ENCODE measurements around the gene CPNE9.

CPNE9 gene

DNA sequence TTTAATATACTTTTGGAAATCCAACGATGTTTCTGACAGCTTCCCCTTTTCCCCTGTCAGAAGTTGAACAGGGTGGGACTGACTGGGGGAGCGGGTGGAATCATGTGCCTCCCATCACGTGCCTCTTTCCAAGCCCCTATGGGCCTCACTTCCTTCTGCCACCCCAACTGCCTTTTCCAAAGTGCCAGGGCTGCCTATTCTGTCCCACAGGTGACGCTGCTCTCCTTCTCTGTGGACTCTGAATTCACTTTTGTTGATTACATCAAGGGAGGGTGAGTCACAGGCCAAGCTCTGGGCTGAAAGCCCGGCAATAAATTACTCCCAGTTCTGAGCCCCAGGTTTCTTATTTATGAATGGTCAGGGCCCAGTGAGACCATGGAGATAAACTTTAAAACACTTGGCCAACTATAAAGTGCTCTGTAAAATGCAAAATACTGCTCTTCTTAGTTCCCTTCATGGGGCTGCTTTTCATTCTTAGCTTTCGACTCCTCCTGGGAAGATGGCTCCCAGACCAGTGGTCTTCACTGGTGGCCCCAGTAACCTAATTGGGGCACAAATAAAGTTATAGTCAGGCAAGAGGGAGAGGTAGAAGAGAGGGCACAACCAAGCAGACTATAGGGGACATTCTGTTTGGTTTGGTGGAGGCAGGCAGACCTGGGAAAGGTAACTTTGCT is 12.3 kb downstream of the CPNE9 start:
- peak; percentile 45 for DNase-seq (ENCODE audit: low read depth, low spot score)

DNA sequence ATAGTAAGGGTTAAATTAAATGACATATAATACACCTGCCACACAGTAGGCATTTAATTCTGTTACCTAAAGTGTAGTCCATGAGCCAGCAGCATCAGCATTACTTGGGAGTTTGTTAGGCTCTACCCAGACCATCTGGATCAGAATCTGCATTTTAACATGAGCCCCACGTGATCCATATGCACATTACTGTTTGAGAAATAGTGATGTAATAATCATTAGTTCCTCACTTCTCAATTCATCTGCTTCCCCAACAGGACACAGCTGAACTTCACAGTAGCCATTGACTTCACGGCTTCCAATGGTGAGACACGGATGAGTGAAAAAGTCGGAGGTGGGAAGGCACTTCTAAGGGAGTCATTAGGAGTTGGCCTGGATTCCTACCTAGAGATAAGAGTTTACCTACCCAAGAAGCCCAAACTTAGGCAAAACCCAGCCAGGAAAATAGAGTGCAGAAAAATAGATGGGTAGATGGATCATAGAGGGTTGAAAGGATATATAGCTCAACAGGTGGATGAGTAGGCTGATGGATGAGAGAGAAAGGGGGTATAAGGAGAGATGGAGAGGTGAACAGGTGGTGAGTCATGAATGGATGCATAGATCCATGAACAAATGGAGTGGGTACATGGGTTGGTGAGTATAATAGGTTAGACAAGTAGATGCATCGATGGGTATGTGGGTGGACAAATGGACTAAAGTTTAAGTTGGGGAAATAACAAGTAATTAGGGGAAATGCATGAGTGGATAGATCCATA is 13.3 kb downstream of the CPNE9 start:
- no peak for DNase-seq (ENCODE audit: low read depth, low spot score)

DNA sequence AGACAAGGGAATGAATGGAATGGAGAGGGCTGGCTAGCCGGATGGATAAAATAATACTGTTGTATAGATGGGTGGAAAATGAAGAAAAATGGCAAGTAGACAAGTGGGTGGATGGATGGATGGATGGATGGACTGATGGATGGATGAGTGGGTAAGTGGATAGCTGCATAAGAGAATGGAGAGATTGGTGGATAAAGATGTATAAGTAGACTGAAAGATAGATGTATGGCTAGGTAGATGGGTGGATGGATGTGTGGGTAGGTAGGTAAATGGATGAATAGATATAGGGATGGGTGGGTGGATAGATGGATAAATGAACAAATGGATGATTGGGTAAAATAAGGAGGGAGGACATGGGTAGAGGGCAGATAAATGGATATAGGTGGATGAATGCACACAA is 13.9 kb downstream of the CPNE9 start:
- DNase-seq (ENCODE audit: low read depth, low spot score) = no peak

DNA sequence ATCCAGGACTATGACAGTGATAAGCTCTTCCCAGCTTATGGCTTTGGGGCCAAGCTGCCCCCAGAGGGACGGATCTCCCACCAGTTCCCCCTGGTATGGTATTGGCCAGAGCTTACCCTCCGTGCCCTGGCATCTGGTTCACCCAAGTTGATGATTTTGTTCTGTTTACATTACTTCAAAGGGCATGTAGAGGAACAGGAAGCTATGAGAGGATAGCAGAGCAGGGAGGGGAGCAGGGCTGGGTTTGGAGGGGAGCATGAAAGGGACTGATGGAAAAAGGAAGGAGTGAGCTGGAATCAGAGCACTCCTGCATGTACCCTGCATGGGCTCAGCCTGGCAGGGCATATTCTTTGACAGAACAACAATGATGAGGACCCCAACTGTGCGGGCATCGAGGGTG is 14.5 kb downstream of the CPNE9 start:
- DNase-seq (ENCODE audit: low read depth, low spot score) = no peak

DNA sequence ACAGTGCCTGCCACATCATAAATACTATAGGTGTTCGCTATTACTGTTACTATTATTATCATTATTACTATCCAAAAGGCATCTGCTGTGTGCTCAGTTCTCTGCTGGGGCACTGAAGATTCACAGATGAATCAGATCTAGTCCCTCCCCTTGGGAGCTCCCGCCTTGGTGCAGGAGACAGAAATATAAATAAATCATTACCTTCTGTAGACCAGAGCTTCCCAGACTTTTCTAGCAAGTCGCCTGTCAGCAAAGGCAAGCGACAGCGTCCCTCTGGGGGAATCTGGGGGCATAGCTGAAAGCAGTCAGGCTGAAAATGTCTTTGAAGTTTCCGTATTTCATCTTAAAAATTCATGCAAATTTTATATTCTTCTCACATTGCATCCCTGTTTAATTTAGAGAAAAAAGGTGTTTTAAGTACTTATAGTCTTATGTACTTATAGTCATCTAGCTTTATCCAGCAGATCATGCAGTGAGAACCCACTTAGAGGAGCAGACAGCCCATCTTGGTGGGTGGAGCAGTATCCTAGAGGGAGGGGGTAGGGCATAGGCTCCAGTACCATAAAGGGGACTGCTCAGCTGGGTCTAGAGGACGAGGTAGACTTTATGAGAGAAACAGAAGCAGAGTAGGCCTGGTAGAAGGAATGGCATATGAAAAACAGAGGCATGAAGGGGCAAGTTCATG is 17.5 kb downstream of the CPNE9 start:
- DNase-seq (ENCODE audit: low read depth, low spot score) = no peak

DNA sequence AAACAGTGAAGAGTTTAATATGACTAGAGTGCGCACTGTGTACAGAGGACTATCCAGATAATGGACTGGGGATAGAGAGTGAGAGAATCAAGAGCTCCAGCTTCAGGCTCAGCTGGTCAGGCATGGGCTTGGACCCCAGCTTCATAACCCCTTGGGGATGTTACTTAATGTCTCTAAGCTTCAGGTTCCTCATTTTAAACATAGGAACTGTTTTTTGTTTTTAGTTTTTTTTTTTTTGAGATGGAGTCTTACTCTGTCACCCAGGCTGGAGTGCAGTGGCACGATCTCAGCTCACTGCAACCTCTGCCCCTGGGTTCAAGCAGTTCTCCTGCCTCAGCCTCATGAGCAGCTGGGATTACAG is 18.0 kb downstream of the CPNE9 start:
- no peak for DNase-seq (ENCODE audit: low read depth, low spot score)

DNA sequence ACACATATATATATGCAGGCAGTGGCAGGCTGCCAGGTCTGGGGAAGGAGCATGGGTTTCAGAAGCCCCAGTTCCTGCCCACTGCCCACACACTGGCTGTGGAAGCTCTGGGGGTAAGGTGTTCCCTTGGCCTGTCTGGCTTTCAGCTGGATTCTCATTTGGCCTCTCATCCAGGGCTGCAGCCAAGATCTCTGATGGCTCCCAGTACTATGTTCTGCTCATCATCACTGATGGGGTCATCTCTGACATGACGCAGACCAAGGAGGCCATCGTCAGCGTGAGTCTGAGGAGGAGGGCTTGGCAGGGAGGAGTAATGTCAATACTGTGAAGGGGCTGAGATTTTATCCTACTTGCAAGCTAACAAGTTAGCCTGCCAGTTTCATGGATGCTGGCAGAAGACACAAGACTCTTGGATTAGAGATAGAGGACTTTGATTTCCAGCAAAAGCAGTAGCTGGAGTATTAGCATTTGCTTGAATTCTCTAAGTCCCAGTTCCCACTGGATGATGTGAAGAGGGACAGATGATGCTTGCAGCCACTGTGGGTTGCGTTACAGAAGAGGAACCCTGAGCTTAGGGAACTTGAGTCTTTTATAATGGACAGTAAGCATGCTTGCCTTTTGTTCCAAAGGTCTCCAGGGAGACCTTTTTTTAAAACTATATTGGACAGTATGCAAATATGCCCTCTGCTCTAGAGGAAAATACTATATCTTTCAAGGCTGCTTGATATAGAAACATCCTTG is 22.3 kb downstream of the CPNE9 start:
- DNase-seq (ENCODE audit: low read depth, low spot score) = no peak

DNA sequence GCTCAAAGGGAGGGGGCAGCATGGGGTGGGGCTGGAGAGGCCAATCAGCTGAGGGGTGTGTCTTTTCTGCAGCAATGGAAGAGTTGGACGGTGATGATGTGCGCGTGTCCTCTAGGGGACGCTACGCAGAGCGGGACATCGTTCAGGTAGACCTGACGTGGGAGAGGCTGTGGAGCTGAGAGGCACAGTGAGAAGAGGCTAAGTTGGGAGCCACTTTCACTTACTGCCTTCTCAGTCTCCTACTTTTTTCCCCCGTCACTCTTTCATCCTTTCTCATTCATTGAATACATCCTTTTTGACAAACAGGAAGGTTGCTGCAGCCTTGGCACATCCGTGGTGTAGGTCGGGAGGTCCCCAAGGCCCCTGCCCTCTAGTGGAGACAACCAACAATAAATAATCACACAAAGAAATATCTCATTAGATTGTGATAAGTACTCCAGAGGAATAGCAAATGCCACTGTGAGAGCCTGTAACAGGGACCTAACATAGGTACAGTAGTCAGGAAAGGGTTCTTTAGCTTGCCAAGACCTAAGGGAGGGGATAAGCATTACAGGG is 23.5 kb downstream of the CPNE9 start:
- no peak for DNase-seq (ENCODE audit: low read depth, low spot score)

DNA sequence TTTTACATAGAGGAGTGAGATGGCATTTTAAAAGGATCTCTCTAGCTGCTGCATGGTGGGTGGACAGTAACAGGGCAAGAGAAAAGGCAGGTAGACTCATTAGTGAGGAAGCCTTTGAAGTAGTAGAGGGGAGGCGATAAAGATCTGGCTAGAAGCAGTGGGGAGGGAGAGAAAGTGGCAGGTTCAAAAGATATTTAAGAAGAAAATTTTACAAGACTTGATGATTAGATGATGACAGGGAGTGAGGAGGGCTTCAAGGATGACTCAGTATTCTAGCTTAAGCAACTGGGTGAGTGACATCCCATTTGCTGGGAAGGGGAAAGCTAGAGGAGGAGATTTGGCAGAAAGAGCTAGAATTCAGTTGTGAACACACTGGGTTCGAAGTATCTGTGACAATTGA is 24.1 kb downstream of the CPNE9 start:
- DNase-seq (ENCODE audit: low read depth, low spot score) = no peak

DNA sequence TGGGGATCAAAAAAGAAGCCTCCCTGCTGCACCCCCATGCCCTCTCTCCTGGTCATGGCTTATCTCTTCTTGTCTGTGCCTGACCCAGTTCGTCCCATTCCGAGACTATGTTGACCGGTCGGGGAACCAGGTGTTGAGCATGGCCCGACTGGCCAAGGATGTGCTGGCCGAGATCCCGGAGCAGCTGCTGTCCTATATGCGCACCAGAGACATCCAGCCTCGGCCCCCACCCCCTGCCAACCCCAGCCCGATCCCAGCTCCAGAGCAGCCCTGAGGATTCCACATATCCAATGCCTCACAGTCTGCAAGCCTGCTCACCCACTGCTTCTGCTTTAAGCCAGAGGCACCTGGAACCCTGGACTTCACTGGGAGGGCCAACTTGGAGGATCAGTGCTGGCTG is 25.8 kb downstream of the CPNE9 start:
- DNase-seq (ENCODE audit: low read depth, low spot score) = no peak

DNA sequence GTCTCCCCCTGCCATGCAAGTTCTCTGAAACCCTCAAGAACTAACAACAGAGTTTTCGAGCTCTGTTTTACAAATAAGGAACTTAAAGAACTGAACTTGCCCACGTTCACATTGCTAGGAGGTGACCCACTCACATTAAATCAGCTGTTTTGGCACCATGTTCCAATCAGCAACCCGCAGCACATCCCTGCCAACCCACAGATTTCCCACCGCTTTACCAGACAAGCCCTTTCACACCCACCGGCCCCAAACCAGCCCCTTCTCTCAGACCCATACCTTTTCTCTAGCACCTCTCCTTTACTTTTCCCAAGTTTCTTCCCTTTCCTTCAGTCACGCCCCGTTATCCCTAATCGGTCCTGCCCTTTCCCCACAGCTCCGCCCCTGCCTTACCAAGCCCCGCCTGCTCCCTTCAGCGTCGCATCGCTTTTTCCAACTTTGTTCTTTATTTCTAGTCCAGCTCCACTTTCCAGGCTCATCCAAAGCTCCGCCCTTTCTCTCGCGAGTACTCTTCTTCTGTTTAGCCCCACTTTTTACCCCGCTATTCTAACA is 27.1 kb downstream of the CPNE9 start:
- DNase-seq (ENCODE audit: low read depth, low spot score) = no peak

DNA sequence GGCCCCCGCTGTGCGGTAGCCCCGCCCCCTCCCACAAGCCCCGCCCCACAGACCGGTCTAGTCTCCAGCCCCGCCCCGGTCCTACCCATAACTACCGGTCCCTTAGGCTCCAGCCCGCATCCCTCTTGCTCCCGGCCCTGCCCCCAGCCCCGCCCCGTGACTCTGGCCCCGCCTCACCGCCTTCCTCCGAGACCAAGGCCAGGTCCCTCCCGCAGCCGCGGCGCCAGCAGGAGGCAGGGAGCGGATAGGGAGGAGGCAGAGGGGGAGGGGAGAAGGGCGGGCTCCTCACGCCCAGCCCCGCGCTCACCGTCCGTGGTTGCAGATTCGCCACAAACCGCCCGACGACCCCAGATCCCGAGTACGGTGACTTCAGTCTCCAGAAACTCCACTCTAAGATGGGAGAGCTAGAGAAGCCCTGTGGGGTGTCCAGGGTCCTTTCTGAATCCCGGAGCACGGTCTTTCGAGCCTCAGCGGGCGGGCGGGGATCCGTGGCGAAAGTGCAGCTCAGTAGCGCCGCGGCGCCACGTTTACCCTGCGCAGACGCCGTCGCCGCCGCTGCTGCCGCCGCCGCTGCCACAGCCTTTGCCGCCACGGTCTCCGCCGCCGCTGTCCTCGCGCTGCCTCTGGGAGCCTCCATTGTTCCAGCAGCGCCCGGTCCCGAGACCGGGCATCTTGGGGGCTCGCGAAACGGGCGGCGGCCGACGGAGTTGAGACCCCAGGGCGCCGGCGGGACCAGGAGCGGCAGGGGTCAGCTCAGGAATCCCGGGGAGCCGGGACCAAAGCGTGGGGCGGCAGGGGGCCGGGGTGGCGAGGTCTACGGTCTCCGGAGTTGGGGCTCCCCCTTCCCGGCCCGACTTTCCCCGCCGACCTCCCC is 27.8 kb downstream of the CPNE9 start, which contains the start of gene BRPF1:
TSS of gene BRPF1 (plus strand) at position 530 of the 874 bp plus-strand sequence. CDS start 2,406 bp downstream, outside the sequence.
- DNase-seq (ENCODE audit: low read depth, low spot score) = peak; percentile 99

DNA sequence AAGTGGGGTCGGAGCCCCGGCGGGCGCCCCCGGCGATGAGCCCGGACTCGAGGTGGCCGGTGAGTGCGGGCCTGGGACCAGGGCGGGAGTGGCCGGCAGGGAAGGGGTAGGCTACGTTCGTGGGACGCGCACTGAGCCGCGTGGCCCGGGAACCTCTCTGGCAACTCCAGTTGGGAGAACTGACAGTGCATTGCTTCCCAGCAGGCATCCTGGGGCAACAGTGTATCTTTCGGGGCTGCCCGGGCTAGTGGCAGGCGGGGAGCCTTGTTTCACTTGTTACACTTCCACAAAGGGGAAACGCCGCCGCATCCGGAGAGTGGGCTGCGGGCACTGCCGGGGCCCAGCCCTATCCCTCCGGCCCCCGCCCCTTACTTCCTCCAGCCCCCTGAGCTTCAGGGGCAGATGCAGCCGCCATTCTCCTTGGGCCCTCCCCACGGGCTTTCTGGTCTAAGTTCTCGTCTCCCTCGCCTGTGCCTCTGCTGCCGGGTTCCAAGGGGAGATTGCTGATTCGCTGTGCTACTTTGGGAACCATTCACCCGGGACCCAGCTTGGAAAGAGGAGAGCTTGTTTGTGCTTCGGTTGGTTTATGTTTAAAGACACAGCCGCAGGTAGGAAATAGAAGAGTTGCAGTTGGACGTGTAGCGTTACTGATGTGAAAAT is 28.6 kb downstream of the CPNE9 start:
- DNase-seq (ENCODE audit: low read depth, low spot score) = no peak

DNA sequence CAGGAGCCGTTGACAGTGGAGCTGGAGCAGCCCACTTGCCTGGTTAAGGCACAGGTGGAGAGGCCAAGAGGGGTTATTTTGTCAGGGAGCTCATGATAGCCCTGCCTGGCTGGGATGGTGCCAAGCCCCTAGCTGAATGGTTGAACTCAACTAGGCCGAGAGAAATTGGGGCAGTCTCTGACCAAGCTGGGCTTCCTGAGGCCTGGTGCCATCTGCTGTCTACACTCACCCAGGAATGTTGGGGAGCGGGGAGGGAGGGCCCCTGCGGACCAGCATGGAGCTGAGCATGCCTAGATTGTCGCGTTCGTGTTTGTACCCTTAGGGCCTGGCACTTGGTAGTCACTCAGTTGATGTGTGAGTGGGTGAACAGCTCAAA is 29.1 kb downstream of the CPNE9 start:
- DNase-seq (ENCODE audit: low read depth, low spot score) = no peak

DNA sequence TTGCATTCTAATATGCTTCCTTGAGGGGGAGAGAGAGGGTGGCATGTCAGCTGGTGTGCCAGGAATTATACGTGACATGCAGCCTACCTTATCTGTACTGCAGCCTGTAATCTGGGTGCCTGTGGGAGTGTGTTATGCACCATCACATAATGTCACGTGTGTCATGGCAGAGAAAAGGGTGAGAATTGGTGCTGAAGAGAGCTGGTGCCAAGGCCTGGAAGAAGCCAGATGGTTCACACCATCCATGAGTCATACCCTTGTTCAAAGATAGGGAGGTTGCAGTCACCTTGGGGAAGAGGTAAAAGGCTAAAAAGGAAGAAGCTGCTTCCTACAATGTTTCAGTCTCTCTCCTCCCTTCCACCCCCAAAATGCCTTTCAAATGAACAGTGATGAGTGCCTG is 33.2 kb downstream of the CPNE9 start:
- DNase-seq (ENCODE audit: low read depth, low spot score) = no peak

DNA sequence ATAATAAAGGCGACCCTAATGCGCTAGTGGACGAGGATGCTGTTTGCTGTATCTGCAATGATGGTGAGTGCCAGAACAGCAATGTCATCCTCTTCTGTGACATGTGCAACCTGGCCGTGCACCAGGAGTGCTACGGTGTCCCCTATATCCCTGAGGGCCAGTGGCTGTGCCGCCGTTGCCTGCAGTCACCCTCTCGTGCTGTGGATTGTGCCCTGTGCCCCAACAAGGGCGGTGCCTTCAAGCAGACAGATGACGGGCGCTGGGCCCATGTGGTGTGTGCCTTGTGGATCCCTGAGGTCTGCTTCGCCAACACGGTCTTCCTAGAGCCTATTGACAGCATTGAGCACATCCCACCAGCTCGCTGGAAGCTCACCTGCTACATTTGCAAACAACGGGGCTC is 35.5 kb downstream of the CPNE9 start:
- DNase-seq (ENCODE audit: low read depth, low spot score) = no peak

DNA sequence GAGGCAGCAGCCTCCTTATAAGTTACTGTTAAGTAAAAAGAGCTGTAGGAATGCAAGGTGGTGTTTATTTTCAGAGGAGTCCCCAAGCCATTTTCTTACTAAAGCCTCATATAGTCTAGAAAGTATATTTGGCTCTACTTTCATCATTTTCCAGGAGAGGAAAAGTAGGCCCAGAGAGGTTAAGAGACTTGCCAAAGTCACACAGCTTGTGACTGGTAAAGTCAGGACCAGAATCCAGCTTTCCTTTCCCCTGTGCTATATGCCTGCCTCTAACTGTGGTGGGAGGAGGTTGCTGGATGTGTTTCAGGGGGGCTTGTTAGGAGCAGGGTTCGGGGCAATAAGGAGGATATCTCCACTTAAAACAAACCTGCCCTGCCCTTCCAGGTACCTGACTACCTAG is 38.9 kb downstream of the CPNE9 start:
- no peak for DNase-seq (ENCODE audit: low read depth, low spot score)

DNA sequence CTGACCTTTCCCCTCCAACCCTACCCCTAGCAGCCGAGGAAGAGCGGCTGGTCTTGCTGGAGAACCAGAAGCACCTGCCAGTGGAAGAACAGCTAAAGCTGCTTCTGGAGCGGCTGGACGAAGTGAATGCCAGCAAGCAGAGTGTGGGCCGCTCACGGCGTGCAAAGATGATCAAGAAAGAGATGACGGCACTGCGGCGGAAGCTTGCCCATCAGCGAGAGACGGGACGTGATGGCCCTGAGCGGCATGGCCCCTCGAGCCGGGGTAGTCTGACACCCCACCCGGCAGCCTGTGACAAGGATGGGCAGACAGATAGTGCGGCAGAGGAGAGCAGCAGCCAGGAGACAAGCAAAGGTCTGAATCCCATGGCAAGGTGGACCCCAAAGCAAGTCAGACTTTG is 39.9 kb downstream of the CPNE9 start:
- no peak for DNase-seq (ENCODE audit: low read depth, low spot score)

DNA sequence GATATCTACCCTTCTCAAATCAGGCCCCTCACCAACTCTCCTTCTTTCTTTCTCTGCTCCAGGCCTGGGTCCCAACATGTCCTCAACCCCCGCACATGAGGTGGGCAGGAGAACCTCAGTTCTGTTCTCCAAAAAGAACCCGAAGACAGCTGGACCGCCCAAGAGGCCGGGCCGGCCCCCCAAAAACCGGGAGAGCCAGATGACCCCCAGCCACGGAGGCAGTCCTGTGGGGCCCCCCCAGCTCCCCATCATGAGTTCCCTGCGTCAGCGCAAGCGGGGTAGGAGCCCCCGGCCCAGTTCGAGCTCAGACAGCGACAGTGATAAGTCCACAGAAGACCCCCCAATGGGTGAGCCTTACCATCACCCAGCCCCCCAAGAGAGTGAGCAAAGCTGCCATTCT is 40.5 kb downstream of the CPNE9 start:
- no peak for DNase-seq (ENCODE audit: low read depth, low spot score)

DNA sequence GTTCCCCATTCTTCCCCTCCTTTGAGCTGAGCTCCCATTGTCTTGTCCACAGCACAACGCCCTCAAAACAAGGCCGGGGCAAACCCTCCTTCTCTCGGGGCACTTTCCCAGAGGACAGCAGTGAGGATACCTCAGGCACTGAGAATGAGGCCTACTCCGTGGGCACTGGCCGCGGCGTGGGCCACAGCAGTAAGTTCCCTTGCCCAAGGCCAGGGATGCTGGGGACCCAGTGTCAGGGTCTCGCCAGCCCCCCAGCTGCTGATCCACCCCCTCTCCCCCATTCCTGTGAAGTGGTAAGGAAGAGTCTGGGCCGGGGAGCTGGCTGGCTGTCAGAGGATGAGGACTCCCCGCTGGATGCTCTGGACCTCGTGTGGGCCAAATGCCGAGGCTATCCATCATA is 41.9 kb downstream of the CPNE9 start:
- DNase-seq (ENCODE audit: low read depth, low spot score) = no peak

Data from smooth muscle cell of the brain vasculature (primary cell).